Measurements from ENCODE around the gene NDN.
"Not testable (repeated sequence)": the region's sequence is repeated elsewhere in the genome, so short reads cannot be mapped to it uniquely, and the experiment has no call there.

Gene NDN

DNA sequence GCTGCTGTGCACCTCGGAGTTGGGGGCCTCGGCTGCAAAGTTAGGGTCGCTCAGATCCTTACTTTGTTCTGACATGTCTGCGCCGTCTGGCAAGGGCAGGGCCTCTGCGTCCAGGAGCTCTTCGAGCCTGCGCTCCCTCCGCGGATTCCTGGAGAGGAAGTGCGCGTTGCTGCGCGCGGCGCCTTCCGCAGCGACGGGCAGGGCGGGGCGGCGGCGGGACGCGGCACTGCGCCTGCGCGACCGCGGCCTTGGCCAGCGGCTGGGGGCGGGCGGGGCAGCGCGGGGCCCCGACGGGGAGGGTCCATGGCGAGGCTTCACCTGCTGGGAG, at the start of gene NDN:
Gene NDN (minus strand): TSS at position 163 of the 328 bp plus-strand sequence. CDS start 88 bp downstream, at position 75.
- DNase-seq = peak; percentile 77

DNA sequence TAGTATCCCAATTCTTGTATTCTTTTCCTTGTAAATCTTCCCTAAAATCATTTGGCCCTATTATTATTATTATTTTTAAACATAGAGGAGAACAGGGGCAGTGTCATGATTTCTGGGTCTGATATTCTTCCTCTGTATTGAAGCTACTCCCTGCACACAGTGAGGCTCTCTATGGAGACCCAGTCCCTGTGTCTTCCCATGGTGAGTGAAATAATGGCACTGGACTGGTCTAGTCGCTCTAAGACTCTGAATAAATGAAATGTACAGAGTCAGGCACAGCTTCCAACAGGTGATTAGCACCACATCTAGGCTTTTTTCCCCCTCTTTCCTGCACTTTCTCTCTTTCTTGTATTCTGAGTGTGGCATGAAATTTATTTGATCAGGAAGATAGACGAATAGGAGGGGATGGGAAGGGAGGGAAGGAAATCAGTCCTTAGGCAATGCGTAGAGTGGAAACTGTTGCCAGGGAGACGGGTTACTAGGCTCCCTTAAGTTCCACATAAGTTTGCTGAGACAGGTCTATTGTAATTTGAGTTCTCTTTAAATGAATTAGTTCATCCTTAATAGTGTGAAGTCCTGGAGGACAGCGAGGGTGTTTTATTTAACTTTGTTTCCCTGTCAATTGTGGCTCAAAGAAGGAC, 49.0 kb upstream of the NDN start:
- DNase-seq = no peak

DNA sequence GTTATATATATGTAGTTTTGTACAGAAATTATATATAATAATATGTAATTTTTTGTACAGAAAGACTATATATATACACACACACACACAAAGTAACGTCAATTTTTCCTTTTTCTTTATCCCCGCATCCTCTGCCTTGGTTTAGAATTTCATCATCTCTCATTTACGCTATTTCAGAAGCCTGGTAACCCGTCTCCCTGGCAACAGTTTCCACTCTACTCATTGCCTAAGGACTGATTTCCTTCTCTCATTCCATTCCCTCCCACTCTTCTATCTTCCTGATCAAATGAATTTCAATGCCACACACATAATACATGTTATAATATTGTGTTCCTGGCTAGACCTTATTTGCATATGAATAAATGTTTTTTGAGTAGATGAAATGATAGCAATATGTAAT, 47.8 kb upstream of the NDN start:
- DNase-seq = no peak

GRCh38 chr15:23713874-23714656, 27.0 kb upstream of the NDN start:
- DNase-seq = not testable (repeated sequence)

- no peak for DNase-seq
Measured at GRCh38 chr15:23708332-23708731, 21.2 kb upstream of the NDN start.

GRCh38 chr15:23695282-23695681, 8.2 kb upstream of the NDN start:
- DNase-seq = no peak

GRCh38 chr15:23694592-23694991, 7.5 kb upstream of the NDN start:
- no peak for DNase-seq

GRCh38 chr15:23690450-23690852, 3.3 kb upstream of the NDN start:
- DNase-seq = peak; percentile 74

DNA sequence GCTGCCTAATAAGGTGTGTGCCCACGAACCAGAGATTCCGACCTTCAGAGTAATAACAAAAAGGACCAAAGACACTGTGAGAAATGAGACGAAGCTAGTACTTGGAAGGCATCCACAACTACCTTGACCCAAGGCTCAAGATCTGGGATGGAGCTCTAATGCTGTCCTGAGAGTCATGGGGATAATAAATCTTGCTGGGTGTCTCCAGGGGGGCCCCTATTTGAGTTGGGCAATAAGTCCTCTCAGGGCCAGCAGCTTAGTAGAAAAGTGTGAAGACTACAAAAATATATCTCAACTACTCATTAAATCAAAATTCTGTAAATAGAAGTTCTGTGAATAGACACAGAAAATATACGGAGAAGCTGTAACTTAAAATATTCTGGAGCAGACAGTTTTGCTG, 2.9 kb upstream of the NDN start:
- DNase-seq = peak; percentile 5

- peak; percentile 77 for DNase-seq
Measured at GRCh38 chr15:23686466-23687142, 501 bp downstream of the NDN start.

- DNase-seq = no peak
Measured at GRCh38 chr15:23671481-23671880, 15.6 kb downstream of the NDN start.

DNA sequence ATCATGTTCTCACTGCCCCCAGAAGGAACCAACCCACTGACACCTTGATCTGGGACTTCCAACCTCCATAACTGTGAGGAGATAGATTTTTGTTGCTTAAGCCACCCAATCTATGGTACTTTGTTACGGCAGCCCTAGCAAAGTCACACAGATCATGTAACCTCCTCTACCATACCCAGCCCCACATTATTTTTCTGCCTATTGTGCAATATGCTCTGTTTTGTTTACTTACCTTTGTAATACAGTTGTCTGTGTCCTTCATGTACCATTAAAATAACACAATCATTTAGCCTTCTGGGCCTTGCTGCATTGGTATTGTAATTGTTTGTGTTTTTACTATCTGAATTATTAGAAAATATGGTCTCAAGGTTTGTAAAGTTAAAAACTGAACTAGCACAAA, 16.1 kb downstream of the NDN start:
- no peak for DNase-seq

- no peak for DNase-seq
Measured at GRCh38 chr15:23663232-23663631, 23.9 kb downstream of the NDN start.

DNA sequence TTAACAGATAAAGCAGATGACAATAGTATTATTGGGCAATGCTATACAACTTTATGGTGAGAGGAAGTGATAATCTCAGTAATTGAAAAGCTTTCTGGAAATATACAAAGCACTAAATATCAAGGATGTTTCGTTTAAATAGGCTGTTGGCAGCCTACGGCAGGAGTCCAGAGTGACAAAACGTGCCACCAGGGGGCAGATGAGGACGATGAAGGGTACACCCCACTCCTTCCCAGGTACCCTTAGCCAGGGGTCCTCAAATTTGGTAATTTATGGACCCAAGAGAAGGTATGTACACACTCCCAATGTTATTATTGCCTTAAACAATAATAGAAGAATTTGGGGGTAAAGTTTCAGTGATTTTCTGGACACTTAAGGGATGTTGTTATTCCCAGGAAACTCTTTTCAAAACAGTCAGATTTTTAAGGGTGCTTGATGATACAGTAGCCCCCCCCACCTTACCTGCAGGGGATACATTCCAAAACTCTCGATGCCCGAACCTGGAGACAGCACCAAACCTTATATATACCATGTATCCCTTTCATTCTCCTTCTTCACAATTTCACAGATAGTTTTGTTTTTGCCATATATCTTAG, 38.1 kb downstream of the NDN start:
- peak; percentile 37 for DNase-seq

DNA sequence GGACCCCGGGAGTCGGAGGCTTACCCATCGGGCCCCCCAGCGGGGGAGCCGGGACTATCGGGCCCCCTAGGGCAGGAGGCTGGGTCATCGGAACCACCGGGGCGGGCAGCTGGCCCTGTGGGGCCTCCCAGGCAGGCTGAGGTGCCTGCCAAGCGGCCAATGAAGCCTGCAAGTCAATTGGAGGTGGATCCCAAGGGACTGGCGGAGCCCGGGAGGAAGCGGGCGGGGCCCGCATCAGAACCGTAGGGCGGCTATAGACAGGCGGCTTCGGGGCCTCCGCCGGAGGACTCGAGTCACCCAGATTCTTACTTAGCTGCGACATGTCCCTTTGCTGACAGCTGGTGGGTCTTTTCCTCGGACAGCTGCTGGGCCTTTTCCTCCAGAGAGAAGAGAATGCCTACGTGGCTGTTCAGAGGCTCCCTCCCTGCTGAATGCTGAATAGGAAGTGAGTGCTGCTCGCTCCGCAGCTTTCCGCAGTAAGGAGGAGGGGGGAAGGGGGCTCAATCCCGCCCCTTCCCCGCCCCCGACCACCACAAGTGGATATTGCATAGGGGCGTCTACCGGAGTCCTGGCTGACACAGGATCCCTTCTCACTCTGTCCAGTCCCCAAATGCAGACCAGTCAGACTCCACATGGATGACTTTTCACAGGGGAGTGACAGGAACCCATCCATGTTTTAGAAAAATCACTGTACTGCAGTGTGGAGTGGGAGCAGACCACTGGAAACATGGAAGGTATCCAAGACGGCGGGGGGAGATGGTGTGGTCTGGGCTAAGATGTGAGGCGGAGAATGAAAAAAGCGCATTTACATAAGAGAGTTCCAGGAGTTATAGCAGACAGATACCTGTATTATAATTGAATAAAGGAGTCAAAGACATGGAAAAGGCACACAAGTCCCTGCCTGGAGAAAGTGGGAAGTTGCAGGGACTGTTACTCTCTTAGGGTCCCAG, 39.4 kb downstream of the NDN start, which contains the start of gene MAGEL2:
Gene MAGEL2 (minus strand): TSS at position 447 of the 950 bp plus-strand sequence. CDS start 125 bp downstream, at position 322.
- peak; percentile 90 for DNase-seq

DNA sequence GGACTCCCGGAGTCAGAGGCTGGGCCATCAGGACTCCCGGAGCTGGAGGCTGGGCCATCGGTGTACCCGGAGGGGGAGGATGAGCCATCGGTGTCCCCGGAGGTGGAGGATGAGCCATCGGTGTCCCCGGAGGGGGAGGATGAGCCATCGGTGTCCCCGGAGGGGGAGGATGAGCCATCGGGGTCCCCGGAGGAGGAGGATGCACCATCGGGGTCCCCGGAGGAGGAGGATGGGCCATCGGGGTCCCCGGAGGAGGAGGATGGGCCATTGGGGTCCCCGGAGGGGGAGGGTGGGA, 40.2 kb downstream of the NDN start:
- no peak for DNase-seq

DNA sequence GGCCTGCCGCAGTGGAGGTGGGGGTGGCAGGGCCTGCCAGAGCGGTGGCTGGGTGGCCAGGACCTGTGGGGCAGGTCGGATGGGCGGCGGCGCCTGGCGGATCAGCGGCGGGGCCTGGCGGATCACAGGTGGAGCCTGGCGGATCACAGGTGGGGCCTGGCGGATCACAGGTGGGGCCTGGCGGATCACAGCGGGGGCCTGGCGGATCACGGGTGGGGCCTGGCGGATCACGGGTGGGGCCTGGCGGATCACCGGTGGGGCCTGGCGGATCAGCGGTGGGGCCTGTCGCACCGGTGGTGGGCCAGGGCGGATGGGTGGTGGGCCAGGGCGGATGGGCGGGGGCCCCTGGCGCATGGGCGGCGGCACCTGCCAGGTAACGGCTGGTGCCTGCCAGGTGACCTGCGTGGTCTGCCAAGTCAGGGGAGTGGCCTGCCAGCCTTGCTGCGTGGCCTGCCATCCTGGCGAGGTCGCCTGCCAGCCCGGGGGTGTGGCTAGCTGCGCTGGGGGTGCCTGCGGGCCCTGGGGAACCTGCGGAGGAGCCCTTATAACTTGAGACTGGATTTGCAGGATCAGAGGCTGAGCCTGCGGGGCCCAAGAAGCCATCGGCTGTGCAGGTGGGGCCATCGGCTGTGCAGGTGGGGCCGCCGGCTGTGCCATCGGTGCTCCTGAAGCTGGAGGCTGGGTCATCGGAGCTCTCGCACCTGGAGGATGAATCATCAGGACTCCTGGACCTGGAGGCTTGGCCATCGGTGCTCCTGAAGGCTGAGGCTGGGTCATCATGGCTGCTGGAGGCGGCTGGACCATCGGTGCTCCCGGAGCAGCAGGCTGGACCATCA, 40.7 kb downstream of the NDN start:
- no peak for DNase-seq

DNA sequence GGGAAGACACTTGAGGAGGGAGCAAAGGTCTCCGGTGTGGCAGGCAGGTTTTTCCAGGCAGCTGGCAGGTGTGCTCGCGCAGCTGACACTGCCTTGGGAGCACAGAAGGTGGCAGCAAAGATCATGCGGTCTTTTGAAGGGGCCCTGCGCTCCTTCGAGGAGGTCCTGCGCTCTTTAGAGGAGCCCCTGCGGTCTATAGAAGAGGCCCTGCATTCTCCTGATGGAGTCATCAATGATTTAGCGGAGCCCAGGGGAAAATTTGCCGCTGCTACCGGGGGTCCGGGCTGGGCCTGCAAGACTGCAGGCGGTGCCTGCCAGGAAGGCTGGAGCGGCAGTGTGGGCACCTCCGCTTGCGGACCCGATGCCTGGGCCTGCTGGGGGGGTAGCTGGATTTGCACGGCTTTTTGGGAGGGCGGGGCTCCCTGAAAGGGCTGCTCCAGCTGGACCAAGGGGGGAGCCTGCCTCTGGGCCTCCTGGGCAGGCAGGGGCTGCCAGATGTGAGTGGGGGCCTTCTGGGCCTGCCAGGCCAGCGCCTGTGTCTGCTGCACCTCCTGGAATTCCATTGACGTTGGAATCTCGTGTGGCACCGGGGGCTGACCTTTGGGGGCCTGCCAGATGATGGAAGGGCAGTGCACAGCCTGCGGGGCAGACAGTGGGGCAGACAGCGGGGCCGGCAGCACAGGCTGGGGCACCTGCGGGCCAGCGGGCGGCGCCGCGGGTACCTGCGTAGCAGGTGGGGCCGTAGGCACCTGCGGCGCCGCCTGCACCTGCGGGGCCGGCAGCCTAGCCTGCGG, 41.5 kb downstream of the NDN start:
- DNase-seq = no peak

DNA sequence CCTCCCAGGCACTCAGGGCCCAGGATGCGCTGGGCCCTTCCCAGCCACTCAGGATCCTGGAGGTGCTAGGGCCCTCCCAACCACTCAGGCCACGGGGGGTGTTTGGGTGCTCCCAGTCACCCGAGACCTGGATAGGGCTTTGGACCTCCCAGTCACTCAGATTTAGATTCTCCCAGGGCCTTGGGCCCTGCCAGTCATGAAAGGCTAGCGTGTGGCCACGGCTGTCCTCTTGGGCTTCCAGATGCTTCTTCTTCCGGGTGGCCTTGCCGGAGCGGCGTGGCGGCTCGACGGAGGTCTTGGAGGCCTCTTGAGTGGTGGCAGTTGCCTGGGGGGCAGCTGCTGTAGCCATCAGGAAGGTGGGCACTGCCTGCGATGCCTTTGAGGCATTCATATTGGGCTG, 42.3 kb downstream of the NDN start:
- DNase-seq = no peak

DNA sequence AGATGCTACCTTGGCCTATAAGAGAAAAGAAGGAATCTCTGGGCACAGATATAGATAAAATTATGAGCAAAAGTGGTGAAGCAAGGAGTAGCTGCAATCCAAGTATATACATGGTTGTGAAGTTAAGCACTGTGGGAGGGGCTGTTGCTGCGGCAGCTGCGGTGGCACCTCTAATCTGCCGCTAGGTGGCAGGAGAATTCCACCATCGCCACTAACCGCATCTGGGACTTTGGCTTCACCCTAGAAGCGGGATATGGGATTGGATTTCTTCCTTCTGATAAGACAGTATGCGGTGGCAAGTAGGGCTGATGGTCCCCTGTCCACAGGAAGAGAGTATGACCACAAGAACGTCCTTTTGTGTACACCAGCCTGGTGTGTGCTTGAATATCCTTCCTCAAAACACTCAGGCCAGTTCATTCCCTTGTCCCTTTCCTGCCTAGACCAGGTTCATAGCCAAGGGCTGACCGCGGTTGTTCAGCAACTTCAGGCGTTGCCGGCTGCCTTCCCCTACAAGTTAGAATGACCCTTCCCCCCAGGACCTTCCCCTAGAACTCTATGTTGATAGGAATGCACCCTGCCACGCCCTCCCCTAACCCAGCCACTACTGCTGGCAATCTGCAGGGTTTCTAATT, 44.6 kb downstream of the NDN start:
- DNase-seq = peak; percentile 70
